Glomerular endothelial cell (primary cell): ENCODE measurements around the gene ZCCHC4. TPM values are rescaled to one million over a fixed set of nuclear protein-coding genes. Genes with fewer than 3 reads are reported as not detected.
A peak's percentile ranks its signal among the peaks of the same experiment; 100 is the strongest.

ENCODE experiments used
- DNase-seq: peaks from one replicate; pipeline ENCODE4 v3.0.0-alpha.2; 2011; ENCODE audit warnings: low read depth, low spot score; ENCODE audit errors: extremely low read depth
- total RNA-seq: library from RNA; depleted of rRNA; stranded (reverse); fragments of >200 nt; gene quantifications from 2 replicates; pipeline ENCODE4 v1.2.3, GENCODE V29; 2015

Gene ZCCHC4
- 6.8 and 8.1 TPM in 2 replicates for total RNA-seq

DNA sequence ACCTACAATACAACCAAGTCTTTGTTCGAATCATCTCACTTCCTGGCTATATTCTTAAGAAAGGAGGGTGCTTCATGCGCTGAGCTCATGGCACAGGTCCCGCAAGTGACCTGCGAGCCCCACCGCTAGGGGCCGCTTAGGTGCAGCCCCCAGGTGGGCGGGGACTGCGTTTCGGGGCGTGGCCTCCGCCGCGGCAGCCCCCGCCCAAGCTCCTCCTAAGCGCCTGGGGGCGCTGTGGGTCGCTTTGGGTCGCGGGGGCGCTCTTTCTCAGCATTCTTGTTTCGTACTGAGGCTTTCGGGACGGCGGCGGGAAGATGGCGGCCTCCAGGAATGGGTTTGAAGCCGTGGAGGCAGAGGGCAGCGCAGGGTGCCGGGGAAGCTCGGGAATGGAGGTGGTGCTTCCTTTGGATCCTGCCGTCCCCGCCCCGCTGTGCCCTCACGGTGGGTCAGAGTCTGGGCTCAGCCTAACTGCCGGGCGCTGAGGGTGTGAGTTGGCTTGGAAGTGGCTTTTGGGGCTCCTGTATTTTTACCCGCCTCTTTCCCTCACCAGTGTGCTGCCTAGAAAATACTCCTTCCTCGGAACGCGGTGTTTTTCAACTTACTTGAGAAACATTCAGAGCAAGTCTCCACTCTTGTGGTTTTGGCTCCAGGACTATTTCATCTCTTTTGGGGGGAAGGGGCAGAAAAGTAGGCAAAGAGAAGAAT lies at the start of gene ZCCHC4:
Gene ZCCHC4, plus strand, starts transcription at position 279 of the 705 bp plus-strand sequence. Its CDS starts 36 bp downstream, at position 315.
- peak; percentile 42 for DNase-seq

DNA sequence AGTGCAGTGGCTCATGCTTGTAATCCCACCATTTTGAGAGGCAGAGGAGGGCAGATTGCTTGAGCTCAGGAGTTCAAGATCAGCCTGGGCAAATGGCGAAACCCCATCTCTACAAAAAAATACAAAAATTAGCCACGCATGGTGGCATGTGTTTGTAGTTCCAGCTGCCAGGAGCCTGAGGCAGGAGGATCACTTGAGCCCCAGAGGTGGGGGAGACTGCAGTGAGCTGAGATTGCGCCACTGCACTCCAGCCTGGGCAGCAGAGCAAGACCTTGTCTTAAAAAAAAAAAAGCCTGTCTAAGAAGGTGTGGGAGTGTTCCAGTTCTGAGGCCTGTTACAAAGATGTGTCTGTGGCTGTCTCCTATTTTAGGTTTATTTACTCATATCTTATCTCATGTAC lies 40.7 kb upstream of the ZCCHC4 start:
- DNase-seq: no peak

GRCh38 chr4:25280210-25280609 lies 32.4 kb upstream of the ZCCHC4 start:
- DNase-seq: no peak

DNA sequence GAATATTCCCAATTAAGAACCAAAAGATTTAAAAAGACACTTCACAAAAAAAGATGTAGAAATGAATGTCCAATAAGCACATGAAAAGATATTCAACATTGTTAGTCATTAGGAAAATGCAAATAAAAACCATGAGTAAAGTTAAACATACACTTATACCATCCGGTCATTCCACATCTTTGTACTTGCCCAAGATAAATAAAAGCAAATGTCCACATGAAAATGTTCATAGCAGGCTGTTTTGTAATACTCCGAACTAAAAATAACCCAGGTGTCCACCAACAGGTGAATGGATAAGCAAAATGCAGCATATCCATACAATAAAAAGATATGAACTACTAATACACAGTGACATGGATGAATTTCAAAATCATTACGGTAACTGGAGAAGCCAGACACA lies 28.6 kb upstream of the ZCCHC4 start:
- DNase-seq: no peak

GRCh38 chr4:25284466-25284865 lies 28.1 kb upstream of the ZCCHC4 start:
- no peak for DNase-seq

DNA sequence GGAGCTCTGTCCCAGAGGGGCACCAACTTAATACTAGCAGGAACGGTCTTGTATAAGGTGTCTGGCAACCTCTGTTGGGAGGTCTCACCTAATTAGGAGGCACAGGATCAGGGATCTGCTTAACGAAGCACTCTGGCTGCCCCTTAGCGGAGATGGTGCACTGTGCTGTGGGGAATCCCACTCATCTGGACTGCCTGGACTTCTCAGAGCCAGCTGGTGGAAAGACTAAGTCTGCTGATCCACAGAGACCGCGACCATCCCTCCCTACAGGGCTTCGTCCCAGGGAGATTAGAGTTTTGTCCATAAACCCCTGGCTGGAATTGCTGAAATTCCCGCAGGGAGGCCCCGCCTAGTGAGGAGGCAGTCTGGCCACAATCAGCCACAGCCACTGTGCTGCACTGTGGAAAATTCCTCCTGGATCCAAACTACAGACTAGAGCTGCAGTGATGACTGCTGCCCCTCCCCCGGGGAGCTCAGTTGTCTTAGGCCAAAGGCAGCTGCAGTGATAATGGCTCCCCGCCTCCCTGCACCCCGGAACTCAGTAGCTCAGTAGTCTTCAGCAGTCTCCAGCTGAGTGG lies 22.0 kb upstream of the ZCCHC4 start:
- no peak for DNase-seq

GRCh38 chr4:25291158-25291733 lies 21.3 kb upstream of the ZCCHC4 start:
- no peak for DNase-seq

- DNase-seq: no peak
Measured at GRCh38 chr4:25297528-25298242, 14.9 kb upstream of the ZCCHC4 start.

- DNase-seq: no peak
Measured at GRCh38 chr4:25299476-25300203, 12.9 kb upstream of the ZCCHC4 start.

DNA sequence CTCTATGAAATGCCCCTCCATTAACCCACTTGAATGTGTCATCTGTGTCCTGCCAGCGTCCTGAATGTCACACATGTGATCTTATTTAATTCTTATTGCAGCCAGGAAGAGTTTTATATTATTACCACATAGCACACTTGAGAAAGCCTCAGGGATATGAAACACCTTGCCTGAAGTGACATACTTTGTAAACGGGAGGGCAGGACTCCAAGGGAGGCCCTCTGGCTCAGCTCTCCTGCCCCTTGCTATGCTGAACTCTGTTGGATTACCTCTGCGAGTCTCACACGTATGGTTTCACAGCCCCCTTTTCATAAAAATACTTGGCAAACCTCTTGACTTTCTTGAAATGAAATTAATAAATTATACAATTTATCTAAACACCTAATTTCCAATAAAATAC lies 11.1 kb upstream of the ZCCHC4 start:
- no peak for DNase-seq

GRCh38 chr4:25302626-25303025 lies 9.9 kb upstream of the ZCCHC4 start:
- no peak for DNase-seq

DNA sequence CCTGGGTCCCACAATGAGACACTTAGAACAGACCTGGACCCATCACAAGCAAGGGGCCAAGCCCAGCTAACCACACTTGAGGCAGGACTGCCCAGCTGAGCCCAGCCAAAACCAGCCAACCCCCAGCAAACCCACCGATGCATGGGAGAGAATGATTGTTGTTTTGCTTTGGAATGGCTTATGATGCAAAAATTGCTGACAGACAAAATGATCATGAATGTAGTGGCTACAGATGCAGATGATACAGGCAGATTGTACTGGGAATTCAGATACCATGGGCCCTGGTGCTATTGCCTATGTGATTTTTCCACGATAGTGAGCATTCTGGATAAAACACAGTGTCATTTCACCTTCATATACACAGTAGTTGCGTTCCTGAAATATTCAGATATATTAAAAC lies 9.0 kb upstream of the ZCCHC4 start:
- DNase-seq: no peak

DNA sequence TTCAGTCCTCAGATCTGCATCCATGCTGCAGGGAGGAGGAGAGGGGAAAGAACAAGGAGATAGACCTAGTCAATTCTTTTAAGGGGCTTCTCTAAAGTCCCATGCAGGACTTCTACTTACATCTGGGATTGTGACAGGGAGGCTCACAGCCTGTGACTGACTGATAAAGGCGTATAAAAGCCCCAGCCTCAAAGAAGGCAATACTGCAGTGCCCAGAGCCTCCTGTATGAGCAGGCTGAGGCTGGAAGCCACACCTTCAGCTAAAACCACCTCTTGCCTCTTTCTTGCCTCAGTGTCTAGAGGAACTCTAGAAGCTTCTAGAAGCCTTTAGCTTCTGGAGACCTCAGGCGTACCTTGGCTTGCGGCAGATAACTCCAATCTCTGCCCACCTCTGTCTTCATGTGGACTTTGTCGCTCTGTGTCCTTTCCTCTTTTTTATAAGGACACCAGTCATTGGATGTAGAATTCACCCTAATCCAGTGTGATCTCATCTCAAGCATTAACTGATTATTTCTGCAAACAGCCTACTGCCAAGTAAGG lies 6.0 kb upstream of the ZCCHC4 start:
- DNase-seq: no peak

- no peak for DNase-seq
Measured at GRCh38 chr4:25307596-25307995, 5.0 kb upstream of the ZCCHC4 start.

DNA sequence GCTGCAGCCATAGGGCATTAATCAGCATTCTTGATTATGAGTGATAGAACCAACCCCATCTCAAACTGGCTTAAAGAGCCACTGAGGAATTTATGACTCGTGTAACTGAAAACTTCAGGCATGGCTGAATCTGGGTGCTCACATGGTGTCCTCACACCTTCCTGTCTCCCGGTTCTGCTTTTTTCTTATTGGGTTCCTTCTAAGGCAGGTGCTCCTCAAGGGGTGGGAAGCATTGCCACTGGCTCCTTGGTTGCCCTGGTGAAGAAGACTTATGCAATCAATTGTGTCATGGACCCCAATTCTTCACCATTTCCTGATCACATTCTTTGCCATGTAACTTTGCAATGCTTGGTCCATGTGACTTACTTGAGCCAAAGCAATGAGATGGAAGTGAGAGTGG lies 4.3 kb upstream of the ZCCHC4 start:
- DNase-seq: no peak

GRCh38 chr4:25308761-25309160 lies 3.8 kb upstream of the ZCCHC4 start:
- no peak for DNase-seq

DNA sequence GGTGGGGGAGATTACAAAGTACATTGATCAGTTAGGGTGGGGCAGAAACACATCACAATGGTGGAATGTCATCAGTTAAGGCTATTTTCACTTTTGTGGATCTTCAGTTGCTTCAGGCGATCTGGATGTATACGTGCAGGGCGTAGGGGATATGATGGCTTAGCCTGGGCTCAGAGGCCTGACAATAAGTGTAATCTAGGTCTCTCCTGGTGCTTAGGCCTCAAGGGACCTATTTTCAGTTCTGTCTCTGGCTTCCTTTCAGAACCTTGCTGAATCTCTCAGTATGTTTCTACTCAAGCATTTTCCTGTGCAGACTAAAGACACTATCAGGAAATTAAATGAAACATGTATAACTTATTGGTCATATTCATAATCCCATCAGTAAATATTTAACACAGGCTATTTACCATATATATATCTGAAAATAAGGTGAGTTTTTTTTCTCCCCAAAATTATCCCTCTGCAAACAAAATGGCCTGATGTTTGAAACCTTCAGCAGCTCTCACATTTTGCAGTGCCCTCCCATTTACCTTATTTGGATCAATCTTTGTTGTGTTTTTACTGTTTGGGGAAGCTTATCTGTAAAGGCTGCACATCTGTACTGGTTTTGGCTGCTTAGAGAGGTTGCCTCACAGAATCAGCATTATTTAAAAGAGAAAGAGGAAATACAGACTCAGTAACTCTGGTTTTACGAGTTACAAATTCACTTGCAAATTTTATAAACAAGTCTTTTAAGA lies 2.3 kb upstream of the ZCCHC4 start:
- no peak for DNase-seq

GRCh38 chr4:25310803-25311166 lies 1.8 kb upstream of the ZCCHC4 start:
- no peak for DNase-seq

GRCh38 chr4:25313201-25313895 lies 774 bp downstream of the ZCCHC4 start:
- no peak for DNase-seq

- DNase-seq: no peak
Measured at GRCh38 chr4:25320336-25320735, 7.8 kb downstream of the ZCCHC4 start.
